GM12892 (cell line): ENCODE measurements around the gene GRWD1.

Experiments
- POLR2A ChIP-seq: IDR thresholded peaks from 2 replicates; pipeline ENCODE4 v1.6.1; 2011; ENCODE audit warnings: low read depth, low read length, control low read depth
- POLR2AphosphoS5 ChIP-seq: IDR thresholded peaks from 2 replicates; pipeline ENCODE4 v1.6.1; 2011; ENCODE audit warnings: low read depth, low read length, control low read depth

DNA sequence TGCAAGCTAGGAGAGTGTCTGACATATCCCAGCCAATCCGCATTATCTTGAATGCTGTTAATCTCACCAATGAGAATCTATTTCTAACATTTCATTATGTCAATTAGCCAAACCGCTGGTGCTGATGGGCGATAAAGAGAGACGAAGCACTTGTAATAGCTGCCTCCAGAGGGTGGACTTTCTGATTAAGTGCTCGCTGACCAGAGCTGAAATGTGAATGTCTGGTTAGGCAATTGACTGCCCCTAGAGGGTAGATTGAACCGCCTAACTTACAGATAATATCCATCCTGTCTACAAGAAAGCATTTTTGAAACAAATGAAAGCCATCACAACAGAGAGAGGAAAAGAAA is 552 bp upstream of the GRWD1 start:
- TF ChIP-seq POLR2AphosphoS5, result no peak
- TF ChIP-seq POLR2A, result no peak
